HG03175 (cell line): ENCODE measurements around the gene CUX1.

Source experiments
- ATAC-seq: cut with Tn5 transposase; IDR thresholded peaks from one replicate; pipeline ENCODE4 v1.9.1; 2021; ENCODE audit warnings: mild to moderate bottlenecking, moderate library complexity; ENCODE audit not compliant: unreplicated experiment

The CUX1 gene

GRCh38 chr7:102064361-102065025 is 247.1 kb downstream of the CUX1 start:
- no peak for ATAC-seq

- no peak for ATAC-seq
Measured at GRCh38 chr7:102065226-102065625, 247.8 kb downstream of the CUX1 start.

GRCh38 chr7:102066476-102066875 is 249.1 kb downstream of the CUX1 start:
- no peak for ATAC-seq

- no peak for ATAC-seq
Measured at GRCh38 chr7:102068846-102069245, 251.4 kb downstream of the CUX1 start.

GRCh38 chr7:102069931-102070629 is 252.7 kb downstream of the CUX1 start:
- ATAC-seq, result no peak

- ATAC-seq, result no peak
Measured at GRCh38 chr7:102072003-102072402, 254.6 kb downstream of the CUX1 start.

- no peak for ATAC-seq
Measured at GRCh38 chr7:102072636-102073209, 255.3 kb downstream of the CUX1 start.

GRCh38 chr7:102073931-102074880 is 256.8 kb downstream of the CUX1 start:
- ATAC-seq, result no peak

GRCh38 chr7:102075126-102075525 is 257.7 kb downstream of the CUX1 start:
- no peak for ATAC-seq

GRCh38 chr7:102075553-102076135 is 258.2 kb downstream of the CUX1 start:
- no peak for ATAC-seq

- ATAC-seq, result no peak
Measured at GRCh38 chr7:102077081-102077480, 259.7 kb downstream of the CUX1 start.

GRCh38 chr7:102079140-102080018 is 262.0 kb downstream of the CUX1 start:
- ATAC-seq, result no peak

- ATAC-seq, result no peak
Measured at GRCh38 chr7:102080019-102080433, 262.6 kb downstream of the CUX1 start.

- no peak for ATAC-seq
Measured at GRCh38 chr7:102080434-102081243, 263.2 kb downstream of the CUX1 start.

GRCh38 chr7:102081244-102081627 is 263.8 kb downstream of the CUX1 start:
- ATAC-seq, result no peak

- no peak for ATAC-seq
Measured at GRCh38 chr7:102082693-102083368, 265.4 kb downstream of the CUX1 start.

GRCh38 chr7:102085218-102085772 is 267.9 kb downstream of the CUX1 start:
- ATAC-seq, result no peak
